H1 (cell line): ENCODE data around the gene KCNMB2.

Experiments used
- ATF3 ChIP-seq: IDR thresholded peaks from 2 replicates; pipeline ENCODE4 v1.6.1; 2011; ENCODE audit warnings: low read depth, mild to moderate bottlenecking, low read length; ENCODE audit not compliant: insufficient read depth
- BRCA1 ChIP-seq: IDR thresholded peaks from 2 replicates; pipeline ENCODE4 v1.6.1; 2012; ENCODE audit warnings: low read depth, low read length, improper control_type of control experiment
- CTCF ChIP-seq, 3 experiments: IDR thresholded peaks; 1 replicate in 2 of 3; 2 replicates in 1 of 3; pipeline versions ENCODE4 v1.5.1 to v1.6.1; 2011; ENCODE audit warnings: low read length in 3 of 3, mild to moderate bottlenecking in 3 of 3, inconsistent platforms in 2 of 3, low read depth in 1 of 3, moderate library complexity in 1 of 3; ENCODE audit not compliant: insufficient read depth in 1 of 3; ENCODE audit errors: control extremely low read depth in 1 of 3
- MAFK ChIP-seq: IDR thresholded peaks from 2 replicates; pipeline ENCODE4 v1.6.1; 2012; ENCODE audit warnings: low read depth, mild to moderate bottlenecking, improper control_type of control experiment, low read length
- MAX ChIP-seq: IDR thresholded peaks from 2 replicates; pipeline ENCODE4 v1.6.1; 2012; ENCODE audit warnings: inconsistent platforms
- POLR2A ChIP-seq, 2 experiments: IDR thresholded peaks; 1 replicate in 1 of 2; 2 replicates in 1 of 2; pipeline ENCODE4 v1.6.1; 2011; ENCODE audit warnings: low read depth in 2 of 2, low read length in 2 of 2, mild to moderate bottlenecking in 2 of 2; ENCODE audit errors: control extremely low read depth in 1 of 2

GRCh38 chr3:178807694-178808093 is 271.5 kb downstream of the KCNMB2 start:
- TF ChIP-seq POLR2A (IDR thresholded peaks at IDR 0.05; ENCODE audit: control extremely low read depth in 1 of 2, low read depth in 2 of 2, low read length in 2 of 2) (no peak), MAFK (no peak), CTCF (IDR thresholded peaks at IDR 0.05; ENCODE audit: control extremely low read depth in 1 of 3, insufficient read depth in 1 of 3, low read depth in 1 of 3, low read length in 3 of 3) (no peak), ATF3 (no peak), BRCA1 (no peak), MAX (no peak)
